ENCODE measurements around the gene BABAM2. TPM values are rescaled to one million over a fixed set of nuclear protein-coding genes. Genes with fewer than 3 reads are reported as not detected.

Gene BABAM2
- total and polyA plus RNA-seq, 4 donors, result 9.9 to 17.0 (median 13.9) TPM

- TF ChIP-seq TAF1 (conservative IDR thresholded peaks at IDR 0.05) (no peak), RXRA (IDR thresholded peaks at IDR 0.05) (no peak), GABPA (IDR thresholded peaks at IDR 0.05 in 1 of 2, conservative IDR thresholded peaks at IDR 0.05 in 1 of 2) (no peak), HNF4A (conservative IDR thresholded peaks at IDR 0.05) (no peak), HNF4G (IDR thresholded peaks at IDR 0.05) (no peak), JUND (IDR thresholded peaks at IDR 0.05) (no peak), FOXA1 (IDR thresholded peaks at IDR 0.05) (no peak), FOXA2 (IDR thresholded peaks at IDR 0.05) (no peak), NR2F2 (IDR thresholded peaks at IDR 0.05) (no peak), CTCF (IDR thresholded peaks at IDR 0.05; ENCODE audit: low read depth, low read length, missing input control) (no peak), SP1 (IDR thresholded peaks at IDR 0.05) (no peak), YY1 (IDR thresholded peaks at IDR 0.05) (no peak), EGR1 (IDR thresholded peaks at IDR 0.05; ENCODE audit: low read depth in 2 of 2) (no peak)
- TF ChIP-seq, protein P1, sequence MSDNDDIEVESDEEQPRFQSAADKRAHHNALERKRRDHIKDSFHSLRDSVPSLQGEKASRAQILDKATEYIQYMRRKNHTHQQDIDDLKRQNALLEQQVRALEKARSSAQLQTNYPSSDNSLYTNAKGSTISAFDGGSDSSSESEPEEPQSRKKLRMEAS (IDR thresholded peaks at IDR 0.05), result no peak
- TF ChIP-seq, protein P2, sequence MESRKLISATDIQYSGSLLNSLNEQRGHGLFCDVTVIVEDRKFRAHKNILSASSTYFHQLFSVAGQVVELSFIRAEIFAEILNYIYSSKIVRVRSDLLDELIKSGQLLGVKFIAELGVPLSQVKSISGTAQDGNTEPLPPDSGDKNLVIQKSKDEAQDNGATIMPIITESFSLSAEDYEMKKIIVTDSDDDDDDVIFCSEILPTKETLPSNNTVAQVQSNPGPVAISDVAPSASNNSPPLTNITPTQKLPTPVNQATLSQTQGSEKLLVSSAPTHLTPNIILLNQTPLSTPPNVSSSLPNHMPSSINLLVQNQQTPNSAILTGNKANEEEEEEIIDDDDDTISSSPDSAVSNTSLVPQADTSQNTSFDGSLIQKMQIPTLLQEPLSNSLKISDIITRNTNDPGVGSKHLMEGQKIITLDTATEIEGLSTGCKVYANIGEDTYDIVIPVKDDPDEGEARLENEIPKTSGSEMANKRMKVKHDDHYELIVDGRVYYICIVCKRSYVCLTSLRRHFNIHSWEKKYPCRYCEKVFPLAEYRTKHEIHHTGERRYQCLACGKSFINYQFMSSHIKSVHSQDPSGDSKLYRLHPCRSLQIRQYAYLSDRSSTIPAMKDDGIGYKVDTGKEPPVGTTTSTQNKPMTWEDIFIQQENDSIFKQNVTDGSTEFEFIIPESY (IDR thresholded peaks at IDR 0.05), result no peak
- TF ChIP-seq, protein P3, sequence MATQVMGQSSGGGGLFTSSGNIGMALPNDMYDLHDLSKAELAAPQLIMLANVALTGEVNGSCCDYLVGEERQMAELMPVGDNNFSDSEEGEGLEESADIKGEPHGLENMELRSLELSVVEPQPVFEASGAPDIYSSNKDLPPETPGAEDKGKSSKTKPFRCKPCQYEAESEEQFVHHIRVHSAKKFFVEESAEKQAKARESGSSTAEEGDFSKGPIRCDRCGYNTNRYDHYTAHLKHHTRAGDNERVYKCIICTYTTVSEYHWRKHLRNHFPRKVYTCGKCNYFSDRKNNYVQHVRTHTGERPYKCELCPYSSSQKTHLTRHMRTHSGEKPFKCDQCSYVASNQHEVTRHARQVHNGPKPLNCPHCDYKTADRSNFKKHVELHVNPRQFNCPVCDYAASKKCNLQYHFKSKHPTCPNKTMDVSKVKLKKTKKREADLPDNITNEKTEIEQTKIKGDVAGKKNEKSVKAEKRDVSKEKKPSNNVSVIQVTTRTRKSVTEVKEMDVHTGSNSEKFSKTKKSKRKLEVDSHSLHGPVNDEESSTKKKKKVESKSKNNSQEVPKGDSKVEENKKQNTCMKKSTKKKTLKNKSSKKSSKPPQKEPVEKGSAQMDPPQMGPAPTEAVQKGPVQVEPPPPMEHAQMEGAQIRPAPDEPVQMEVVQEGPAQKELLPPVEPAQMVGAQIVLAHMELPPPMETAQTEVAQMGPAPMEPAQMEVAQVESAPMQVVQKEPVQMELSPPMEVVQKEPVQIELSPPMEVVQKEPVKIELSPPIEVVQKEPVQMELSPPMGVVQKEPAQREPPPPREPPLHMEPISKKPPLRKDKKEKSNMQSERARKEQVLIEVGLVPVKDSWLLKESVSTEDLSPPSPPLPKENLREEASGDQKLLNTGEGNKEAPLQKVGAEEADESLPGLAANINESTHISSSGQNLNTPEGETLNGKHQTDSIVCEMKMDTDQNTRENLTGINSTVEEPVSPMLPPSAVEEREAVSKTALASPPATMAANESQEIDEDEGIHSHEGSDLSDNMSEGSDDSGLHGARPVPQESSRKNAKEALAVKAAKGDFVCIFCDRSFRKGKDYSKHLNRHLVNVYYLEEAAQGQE (IDR thresholded peaks at IDR 0.05), result no peak
- TF ChIP-seq, protein P4, sequence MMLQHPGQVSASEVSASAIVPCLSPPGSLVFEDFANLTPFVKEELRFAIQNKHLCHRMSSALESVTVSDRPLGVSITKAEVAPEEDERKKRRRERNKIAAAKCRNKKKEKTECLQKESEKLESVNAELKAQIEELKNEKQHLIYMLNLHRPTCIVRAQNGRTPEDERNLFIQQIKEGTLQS (IDR thresholded peaks at IDR 0.05), result no peak
- Histone ChIP-seq H3K9me3 (ENCODE audit: control insufficient read depth in 4 of 4, low read length in 3 of 4) (no peaks in the 10 kb centered on the region), H3K27ac (ENCODE audit: low read depth in 1 of 2, low read length in 2 of 2) (no peak overlapping the region), H3K4me3 (ENCODE audit: low read depth in 1 of 3, low read length in 3 of 3) (no peak overlapping the region), H3K36me3 (ENCODE audit: control insufficient read depth in 4 of 4, insufficient read depth in 3 of 4, low read depth in 1 of 4, low read length in 3 of 4) (peaks cover 0 to 7% (median 2%) of the 10 kb centered on the region in 4 donors), H3K27me3 (ENCODE audit: control insufficient read depth in 4 of 4, insufficient read depth in 4 of 4, low read length in 3 of 4) (no peaks in the 10 kb centered on the region), H3K4me1 (ENCODE audit: control insufficient read depth in 4 of 4, insufficient read depth in 4 of 4, low read length in 3 of 4) (no peaks in the 10 kb centered on the region), H3K9ac (ENCODE audit: low read depth in 1 of 2, low read length in 2 of 2) (no peak overlapping the region)
- 98% methylated on average over 2 of the region's 2 CpGs for WGBS
- DNase-seq (ENCODE audit: low spot score), result no peak
Measured at GRCh38 chr2:28240937-28241336, 350.4 kb downstream of the BABAM2 start.

All from liver (tissue), 9 donors.